AG04449 (cell line): ENCODE measurements around the gene WNT5B.
A peak's percentile ranks its signal among the peaks of the same experiment; 100 is the strongest.

Experiments used
- CTCF ChIA-PET: fragments of 350-600 bp; formaldehyde crosslinking; extraction: SDS; loops from one replicate; lab custom pipeline; 2021; ENCODE audit warnings: antibody characterized with exemption; lab: Yijun Ruan, JAX
- POLR2A ChIA-PET: fragments of 400-600, 350-600 bp; formaldehyde crosslinking; extraction: SDS; loops from one replicate; lab custom pipeline; 2020; ENCODE audit warnings: antibody characterized with exemption, inconsistent platforms; lab: Yijun Ruan, JAX
- DNase-seq: peaks from one replicate; pipeline ENCODE4 v3.0.0-alpha.2; 2010; ENCODE audit warnings: low read depth, low spot score
- H3K4me3 ChIP-seq: 2 replicates; pipeline ENCODE4 v1.5.1; 2011; ENCODE audit warnings: low read depth, mild to moderate bottlenecking, control low read depth, low read length
- TF ChIP-seq, protein P1 (sequence below): IDR thresholded peaks from one replicate; pipeline ENCODE4 v1.5.1; 2011; ENCODE audit warnings: mild to moderate bottlenecking, moderate library complexity, low read length, control low read depth, inconsistent platforms; ENCODE audit not compliant: insufficient read depth; ENCODE audit errors: missing control alignments

Gene WNT5B

DNA sequence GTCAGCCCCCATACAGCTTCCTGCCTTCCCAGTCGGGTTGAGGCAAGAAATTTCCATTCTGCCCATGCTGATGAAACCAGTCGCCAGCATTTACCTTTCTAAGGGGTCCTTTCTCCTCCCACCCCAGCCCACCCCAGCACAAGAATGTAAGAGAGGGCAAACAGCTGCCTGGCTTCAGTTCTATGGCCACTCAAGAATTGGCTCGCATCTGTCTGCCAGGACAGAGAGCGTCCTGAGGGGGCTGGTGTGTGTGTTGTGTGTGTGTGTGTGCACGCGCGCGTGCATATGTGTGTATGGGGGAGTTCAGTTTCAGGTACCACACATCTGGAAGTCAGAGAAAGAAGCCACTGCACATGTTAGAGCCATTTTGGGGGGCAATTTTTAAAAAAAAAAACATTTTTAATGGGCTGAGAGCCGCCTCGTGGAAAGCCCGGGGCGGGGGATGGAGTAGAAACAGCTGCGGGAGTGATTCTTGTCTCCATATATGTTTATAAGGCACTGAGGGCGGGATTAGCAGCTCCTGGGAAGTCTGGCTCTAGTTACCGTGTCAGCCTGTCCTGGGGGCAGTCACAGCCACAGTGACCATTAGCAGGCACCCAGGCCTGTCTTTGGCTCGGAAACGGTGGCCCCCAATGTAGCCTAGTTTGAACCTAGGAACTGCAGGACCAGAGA is at the start of gene WNT5B:
TSS of gene WNT5B (plus strand) at position 566 of the 672 bp plus-strand sequence. CDS start 2,124 bp downstream, outside the sequence.
- POLR2A ChIA-PET = no interaction called here
- TF ChIP-seq, protein P1, sequence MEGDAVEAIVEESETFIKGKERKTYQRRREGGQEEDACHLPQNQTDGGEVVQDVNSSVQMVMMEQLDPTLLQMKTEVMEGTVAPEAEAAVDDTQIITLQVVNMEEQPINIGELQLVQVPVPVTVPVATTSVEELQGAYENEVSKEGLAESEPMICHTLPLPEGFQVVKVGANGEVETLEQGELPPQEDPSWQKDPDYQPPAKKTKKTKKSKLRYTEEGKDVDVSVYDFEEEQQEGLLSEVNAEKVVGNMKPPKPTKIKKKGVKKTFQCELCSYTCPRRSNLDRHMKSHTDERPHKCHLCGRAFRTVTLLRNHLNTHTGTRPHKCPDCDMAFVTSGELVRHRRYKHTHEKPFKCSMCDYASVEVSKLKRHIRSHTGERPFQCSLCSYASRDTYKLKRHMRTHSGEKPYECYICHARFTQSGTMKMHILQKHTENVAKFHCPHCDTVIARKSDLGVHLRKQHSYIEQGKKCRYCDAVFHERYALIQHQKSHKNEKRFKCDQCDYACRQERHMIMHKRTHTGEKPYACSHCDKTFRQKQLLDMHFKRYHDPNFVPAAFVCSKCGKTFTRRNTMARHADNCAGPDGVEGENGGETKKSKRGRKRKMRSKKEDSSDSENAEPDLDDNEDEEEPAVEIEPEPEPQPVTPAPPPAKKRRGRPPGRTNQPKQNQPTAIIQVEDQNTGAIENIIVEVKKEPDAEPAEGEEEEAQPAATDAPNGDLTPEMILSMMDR = no peak

GRCh38 chr12:1579651-1580435 is 49.2 kb upstream of the WNT5B start:
- H3K4me3 ChIP-seq = no peak overlapping the region
- no peak for DNase-seq
- TF ChIP-seq, protein P1 = no peak
- POLR2A ChIA-PET = interaction anchor here (1.1 kb wide), 2 partner anchors 105 to 462 kb away, joined by 3 read pairs; no protein-coding TSS in a partner anchor
- CTCF ChIA-PET = interaction anchor here (8.0 kb wide), 1 partner anchor 463 kb away, joined by 207 read pairs; no protein-coding TSS in a partner anchor

More for the DNA sequence above, at the start of gene WNT5B:
- peak within 1 kb of the TSS; percentile 29 for H3K4me3 ChIP-seq
- no peak for DNase-seq
- CTCF ChIA-PET = interaction anchor here (0.8 to 13.9 kb wide), 7 partner anchors 9 to 510 kb away, joined by 3 to 269 read pairs (median 7); no protein-coding TSS in a partner anchor

DNA sequence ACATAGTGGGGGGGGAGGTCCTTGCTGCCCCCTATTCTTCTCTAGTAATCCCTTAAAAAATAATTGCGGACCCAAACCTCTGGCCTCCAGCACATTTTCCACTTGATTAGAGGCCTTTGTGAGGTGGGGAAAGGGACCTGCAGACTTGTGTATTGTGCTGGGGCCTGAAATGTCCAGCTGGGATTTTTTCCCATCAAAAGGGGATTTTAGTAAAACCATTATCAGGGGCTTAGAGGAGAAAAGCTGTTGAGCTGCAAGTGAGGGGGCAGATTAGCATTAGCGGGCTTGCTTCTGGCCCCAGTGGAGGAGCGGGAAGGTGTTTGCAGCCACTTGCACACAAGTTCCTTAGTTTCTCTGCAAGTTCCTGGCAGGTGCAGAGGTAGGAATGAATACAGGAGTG is 48.5 kb upstream of the WNT5B start:
- POLR2A ChIA-PET = no interaction called here
- no peak for DNase-seq
- CTCF ChIA-PET = interaction anchor here (8.0 kb wide), 1 partner anchor 464 kb away, joined by 207 read pairs; no protein-coding TSS in a partner anchor
- no peak overlapping the region for H3K4me3 ChIP-seq
- TF ChIP-seq, protein P1 = no peak

GRCh38 chr12:1581973-1582708 is 46.9 kb upstream of the WNT5B start:
- DNase-seq = no peak
- ChIA-PET CTCF (interaction anchor here (1.0 to 8.0 kb wide), 14 partner anchors 8 to 489 kb away, joined by 3 to 207 read pairs (median 5); no protein-coding TSS in a partner anchor), POLR2A (interaction anchor here (1.7 kb wide), 1 partner anchor 108 kb away, joined by 6 read pairs; no protein-coding TSS in a partner anchor)
- H3K4me3 ChIP-seq = no peak overlapping the region
- TF ChIP-seq, protein P1 = no peak

GRCh38 chr12:1582709-1583050 is 46.4 kb upstream of the WNT5B start:
- TF ChIP-seq, protein P1 = no peak
- CTCF ChIA-PET = interaction anchor here (0.7 to 8.0 kb wide), 36 partner anchors 8 to 676 kb away, joined by 3 to 207 read pairs (median 4); partner anchors contain the start of gene RAD52
- DNase-seq = no peak
- no peak overlapping the region for H3K4me3 ChIP-seq
- POLR2A ChIA-PET = interaction anchor here (1.7 kb wide), 1 partner anchor 108 kb away, joined by 6 read pairs; no protein-coding TSS in a partner anchor
